LNCaP clone FGC (cell line): ENCODE measurements around the gene MAD1L1.
A peak's percentile ranks its signal among the peaks of the same experiment; 100 is the strongest.

Source experiments
- DNase-seq: peaks from one replicate; pipeline ENCODE4 v3.0.0-alpha.2; 2011; ENCODE audit warnings: low read depth
- H3K4me3 ChIP-seq: 2 replicates; pipeline ENCODE4 v1.5.1; 2011; ENCODE audit warnings: mild to moderate bottlenecking, low read depth, low read length, control low read depth
- CTCF ChIP-seq: IDR thresholded peaks from 2 replicates; pipeline ENCODE4 v1.5.1; 2012; ENCODE audit warnings: mild to moderate bottlenecking; ENCODE audit not compliant: control insufficient read depth, insufficient read depth; ENCODE audit errors: extremely low read depth

The MAD1L1 gene

GRCh38 chr7:2248984-2249694, 16.4 kb upstream of the MAD1L1 start:
- no peak for TF ChIP-seq CTCF
- DNase-seq, result no peak
- H3K4me3 ChIP-seq, result no peak overlapping the region

DNA sequence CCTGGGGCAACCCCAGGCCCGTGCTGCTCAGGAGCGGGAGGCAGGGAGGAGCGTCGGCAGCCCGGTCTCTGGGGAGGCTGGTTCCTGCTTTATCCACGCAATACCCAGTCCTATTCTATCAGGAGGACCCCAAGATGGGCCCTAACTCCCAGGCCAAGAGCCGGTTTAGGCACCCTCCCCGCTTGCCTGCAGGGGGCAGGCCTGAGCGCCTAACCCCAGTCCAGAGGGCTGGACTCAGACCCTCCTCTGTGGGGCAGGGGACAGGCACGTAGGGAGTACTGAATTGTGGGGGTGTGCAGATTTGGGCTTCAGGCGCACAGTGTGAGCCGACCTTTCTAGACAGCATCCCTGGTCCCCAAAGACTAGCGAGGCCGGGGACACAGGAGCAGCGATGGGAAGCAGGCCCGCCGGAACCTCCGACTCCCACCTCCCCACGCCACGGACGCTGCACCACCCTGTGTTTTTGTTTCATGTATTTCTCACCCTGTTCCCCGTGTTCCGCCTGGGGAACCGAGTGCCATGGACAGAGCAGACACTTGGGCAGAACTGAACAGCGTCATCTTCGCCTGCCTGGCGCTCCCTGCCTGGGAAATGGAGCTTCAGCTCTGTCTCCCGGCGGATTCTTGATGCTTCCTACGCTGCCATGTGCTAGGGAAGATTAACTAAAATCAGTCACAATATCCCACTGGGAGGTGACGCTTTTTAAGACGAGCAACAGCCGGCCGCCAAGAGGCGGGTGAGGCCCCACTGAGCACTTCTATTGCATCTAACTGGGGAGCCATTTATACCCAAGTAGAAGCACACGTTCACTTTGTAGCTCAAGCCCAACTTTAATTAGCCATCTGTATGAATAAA, 14.6 kb upstream of the MAD1L1 start:
- no peak overlapping the region for H3K4me3 ChIP-seq
- no peak for DNase-seq
- TF ChIP-seq CTCF, result peak; percentile 62

GRCh38 chr7:2245883-2246675, 13.3 kb upstream of the MAD1L1 start:
- DNase-seq, result no peak
- TF ChIP-seq CTCF, result no peak
- H3K4me3 ChIP-seq, result no peak overlapping the region

GRCh38 chr7:2244404-2244995, 11.8 kb upstream of the MAD1L1 start:
- TF ChIP-seq CTCF, result no peak
- no peak for DNase-seq
- no peak overlapping the region for H3K4me3 ChIP-seq

- H3K4me3 ChIP-seq, result peak overlapping the region; percentile 92
Observed at GRCh38 chr7:2243458-2243857, 10.7 kb upstream of the MAD1L1 start.

More at GRCh38 chr7:2243458-2243857, 10.7 kb upstream of the MAD1L1 start:
- DNase-seq, result no peak
- no peak for TF ChIP-seq CTCF
